Measurements from ENCODE around the gene FMN2.

DNA sequence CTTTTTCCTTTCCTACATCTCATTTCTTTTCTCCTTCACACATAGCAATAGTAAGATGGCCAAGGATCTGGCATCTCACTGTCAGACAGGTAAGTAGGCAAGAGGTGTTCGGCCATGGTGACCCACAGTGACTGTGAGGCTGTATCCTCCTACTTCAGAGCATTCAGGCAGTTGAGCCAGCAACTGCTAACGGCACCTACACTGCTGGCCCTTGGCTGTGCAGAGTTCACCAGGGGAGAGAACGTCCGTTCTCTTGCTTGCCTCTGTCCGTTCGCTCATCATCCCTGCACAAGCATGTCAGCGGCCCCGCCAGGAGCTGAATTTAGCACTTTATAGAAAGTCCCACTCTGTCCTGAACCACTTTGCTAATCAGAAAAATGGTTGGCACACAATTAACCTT is 406.7 kb downstream of the FMN2 start:
- TF ChIP-seq, protein P1, sequence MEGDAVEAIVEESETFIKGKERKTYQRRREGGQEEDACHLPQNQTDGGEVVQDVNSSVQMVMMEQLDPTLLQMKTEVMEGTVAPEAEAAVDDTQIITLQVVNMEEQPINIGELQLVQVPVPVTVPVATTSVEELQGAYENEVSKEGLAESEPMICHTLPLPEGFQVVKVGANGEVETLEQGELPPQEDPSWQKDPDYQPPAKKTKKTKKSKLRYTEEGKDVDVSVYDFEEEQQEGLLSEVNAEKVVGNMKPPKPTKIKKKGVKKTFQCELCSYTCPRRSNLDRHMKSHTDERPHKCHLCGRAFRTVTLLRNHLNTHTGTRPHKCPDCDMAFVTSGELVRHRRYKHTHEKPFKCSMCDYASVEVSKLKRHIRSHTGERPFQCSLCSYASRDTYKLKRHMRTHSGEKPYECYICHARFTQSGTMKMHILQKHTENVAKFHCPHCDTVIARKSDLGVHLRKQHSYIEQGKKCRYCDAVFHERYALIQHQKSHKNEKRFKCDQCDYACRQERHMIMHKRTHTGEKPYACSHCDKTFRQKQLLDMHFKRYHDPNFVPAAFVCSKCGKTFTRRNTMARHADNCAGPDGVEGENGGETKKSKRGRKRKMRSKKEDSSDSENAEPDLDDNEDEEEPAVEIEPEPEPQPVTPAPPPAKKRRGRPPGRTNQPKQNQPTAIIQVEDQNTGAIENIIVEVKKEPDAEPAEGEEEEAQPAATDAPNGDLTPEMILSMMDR (tag by site-specific recombination; IDR thresholded peaks at IDR 0.05) = no peak
- TF ChIP-seq ZNF629 (tag by site-specific recombination; IDR thresholded peaks at IDR 0.05) (no peak), ZNF785 (tag by site-specific recombination; IDR thresholded peaks at IDR 0.05) (no peak), ZNF335 (tag by site-specific recombination; conservative IDR thresholded peaks at IDR 0.05) (no peak), ZNF211 (tag by site-specific recombination; IDR thresholded peaks at IDR 0.05; ENCODE audit: low read depth) (no peak), ZNF121 (tag by site-specific recombination; IDR thresholded peaks at IDR 0.05) (no peak)
- TF ChIP-seq, protein P2, sequence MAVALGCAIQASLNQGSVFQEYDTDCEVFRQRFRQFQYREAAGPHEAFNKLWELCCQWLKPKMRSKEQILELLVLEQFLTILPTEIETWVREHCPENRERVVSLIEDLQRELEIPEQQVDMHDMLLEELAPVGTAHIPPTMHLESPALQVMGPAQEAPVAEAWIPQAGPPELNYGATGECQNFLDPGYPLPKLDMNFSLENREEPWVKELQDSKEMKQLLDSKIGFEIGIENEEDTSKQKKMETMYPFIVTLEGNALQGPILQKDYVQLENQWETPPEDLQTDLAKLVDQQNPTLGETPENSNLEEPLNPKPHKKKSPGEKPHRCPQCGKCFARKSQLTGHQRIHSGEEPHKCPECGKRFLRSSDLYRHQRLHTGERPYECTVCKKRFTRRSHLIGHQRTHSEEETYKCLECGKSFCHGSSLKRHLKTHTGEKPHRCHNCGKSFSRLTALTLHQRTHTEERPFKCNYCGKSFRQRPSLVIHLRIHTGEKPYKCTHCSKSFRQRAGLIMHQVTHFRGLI (tag by site-specific recombination; IDR thresholded peaks at IDR 0.05) = no peak
- TF ChIP-seq, protein P3, sequence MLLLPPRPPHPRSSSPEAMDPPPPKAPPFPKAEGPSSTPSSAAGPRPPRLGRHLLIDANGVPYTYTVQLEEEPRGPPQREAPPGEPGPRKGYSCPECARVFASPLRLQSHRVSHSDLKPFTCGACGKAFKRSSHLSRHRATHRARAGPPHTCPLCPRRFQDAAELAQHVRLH (tag by site-specific recombination; IDR thresholded peaks at IDR 0.05) = no peak
- TF ChIP-seq, protein P4, sequence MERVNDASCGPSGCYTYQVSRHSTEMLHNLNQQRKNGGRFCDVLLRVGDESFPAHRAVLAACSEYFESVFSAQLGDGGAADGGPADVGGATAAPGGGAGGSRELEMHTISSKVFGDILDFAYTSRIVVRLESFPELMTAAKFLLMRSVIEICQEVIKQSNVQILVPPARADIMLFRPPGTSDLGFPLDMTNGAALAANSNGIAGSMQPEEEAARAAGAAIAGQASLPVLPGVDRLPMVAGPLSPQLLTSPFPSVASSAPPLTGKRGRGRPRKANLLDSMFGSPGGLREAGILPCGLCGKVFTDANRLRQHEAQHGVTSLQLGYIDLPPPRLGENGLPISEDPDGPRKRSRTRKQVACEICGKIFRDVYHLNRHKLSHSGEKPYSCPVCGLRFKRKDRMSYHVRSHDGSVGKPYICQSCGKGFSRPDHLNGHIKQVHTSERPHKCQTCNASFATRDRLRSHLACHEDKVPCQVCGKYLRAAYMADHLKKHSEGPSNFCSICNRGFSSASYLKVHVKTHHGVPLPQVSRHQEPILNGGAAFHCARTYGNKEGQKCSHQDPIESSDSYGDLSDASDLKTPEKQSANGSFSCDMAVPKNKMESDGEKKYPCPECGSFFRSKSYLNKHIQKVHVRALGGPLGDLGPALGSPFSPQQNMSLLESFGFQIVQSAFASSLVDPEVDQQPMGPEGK (tag by site-specific recombination; IDR thresholded peaks at IDR 0.05) = no peak
- TF ChIP-seq, protein P5, sequence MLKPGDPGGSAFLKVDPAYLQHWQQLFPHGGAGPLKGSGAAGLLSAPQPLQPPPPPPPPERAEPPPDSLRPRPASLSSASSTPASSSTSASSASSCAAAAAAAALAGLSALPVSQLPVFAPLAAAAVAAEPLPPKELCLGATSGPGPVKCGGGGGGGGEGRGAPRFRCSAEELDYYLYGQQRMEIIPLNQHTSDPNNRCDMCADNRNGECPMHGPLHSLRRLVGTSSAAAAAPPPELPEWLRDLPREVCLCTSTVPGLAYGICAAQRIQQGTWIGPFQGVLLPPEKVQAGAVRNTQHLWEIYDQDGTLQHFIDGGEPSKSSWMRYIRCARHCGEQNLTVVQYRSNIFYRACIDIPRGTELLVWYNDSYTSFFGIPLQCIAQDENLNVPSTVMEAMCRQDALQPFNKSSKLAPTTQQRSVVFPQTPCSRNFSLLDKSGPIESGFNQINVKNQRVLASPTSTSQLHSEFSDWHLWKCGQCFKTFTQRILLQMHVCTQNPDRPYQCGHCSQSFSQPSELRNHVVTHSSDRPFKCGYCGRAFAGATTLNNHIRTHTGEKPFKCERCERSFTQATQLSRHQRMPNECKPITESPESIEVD (tag by site-specific recombination; IDR thresholded peaks at IDR 0.05) = no peak
- TF ChIP-seq, protein P6, sequence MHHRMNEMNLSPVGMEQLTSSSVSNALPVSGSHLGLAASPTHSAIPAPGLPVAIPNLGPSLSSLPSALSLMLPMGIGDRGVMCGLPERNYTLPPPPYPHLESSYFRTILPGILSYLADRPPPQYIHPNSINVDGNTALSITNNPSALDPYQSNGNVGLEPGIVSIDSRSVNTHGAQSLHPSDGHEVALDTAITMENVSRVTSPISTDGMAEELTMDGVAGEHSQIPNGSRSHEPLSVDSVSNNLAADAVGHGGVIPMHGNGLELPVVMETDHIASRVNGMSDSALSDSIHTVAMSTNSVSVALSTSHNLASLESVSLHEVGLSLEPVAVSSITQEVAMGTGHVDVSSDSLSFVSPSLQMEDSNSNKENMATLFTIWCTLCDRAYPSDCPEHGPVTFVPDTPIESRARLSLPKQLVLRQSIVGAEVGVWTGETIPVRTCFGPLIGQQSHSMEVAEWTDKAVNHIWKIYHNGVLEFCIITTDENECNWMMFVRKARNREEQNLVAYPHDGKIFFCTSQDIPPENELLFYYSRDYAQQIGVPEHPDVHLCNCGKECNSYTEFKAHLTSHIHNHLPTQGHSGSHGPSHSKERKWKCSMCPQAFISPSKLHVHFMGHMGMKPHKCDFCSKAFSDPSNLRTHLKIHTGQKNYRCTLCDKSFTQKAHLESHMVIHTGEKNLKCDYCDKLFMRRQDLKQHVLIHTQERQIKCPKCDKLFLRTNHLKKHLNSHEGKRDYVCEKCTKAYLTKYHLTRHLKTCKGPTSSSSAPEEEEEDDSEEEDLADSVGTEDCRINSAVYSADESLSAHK (tag by site-specific recombination; IDR thresholded peaks at IDR 0.05) = no peak
